ENCODE measurements around the gene BEND5. TPM values are rescaled to one million over a fixed set of nuclear protein-coding genes. Genes with fewer than 3 reads are reported as not detected.

BEND5 gene
- total and polyA plus RNA-seq, 10 of the 15 experiments (the other 5 are each of a cell fraction or from before 2014, with no cell fraction given), result 0.26 TPM; not detected in 9

DNA sequence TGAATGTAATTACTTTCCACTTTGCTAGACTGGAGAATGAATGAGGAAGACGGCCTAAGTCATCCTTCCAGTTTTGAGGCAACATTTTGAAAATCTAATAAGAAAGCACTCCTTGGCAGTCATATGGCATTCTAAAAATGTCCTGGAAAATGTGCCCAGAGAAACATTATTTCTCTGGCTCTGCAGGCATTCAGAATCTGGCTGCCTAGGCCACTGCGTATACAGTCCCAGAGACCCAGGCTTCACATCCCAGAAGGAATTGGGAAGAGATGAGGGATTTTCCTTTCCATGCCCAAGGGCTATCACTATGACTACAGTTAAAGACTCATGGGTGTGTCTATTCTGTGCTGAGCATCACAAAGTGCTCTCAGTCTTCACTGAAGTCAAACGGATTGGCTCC is 92.9 kb downstream of the BEND5 start:
- in situ Hi-C loops (cut with MboI), result no loop called here
- no peak overlapping the region for H3K27ac ChIP-seq (ENCODE audit: control insufficient read depth, insufficient read depth)
- no peak overlapping the region for H3K9ac ChIP-seq (ENCODE audit: control insufficient read depth, insufficient read depth, low read length)
- ATAC-seq (no peak), DNase-seq (ENCODE audit: low read depth, low spot score) (no peak), FAIRE-seq (no peak)
- no peaks in the 10 kb centered on the region for H3K9me3 ChIP-seq (replicated peaks; ENCODE audit: control insufficient read depth, insufficient read depth, low read length)
- TF ChIP-seq IKZF2 (IDR thresholded peaks at IDR 0.05), result no peak
- TF ChIP-seq, protein P1, sequence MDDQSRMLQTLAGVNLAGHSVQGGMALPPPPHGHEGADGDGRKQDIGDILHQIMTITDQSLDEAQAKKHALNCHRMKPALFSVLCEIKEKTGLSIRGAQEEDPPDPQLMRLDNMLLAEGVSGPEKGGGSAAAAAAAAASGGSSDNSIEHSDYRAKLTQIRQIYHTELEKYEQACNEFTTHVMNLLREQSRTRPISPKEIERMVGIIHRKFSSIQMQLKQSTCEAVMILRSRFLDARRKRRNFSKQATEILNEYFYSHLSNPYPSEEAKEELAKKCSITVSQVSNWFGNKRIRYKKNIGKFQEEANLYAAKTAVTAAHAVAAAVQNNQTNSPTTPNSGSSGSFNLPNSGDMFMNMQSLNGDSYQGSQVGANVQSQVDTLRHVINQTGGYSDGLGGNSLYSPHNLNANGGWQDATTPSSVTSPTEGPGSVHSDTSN (IDR thresholded peaks at IDR 0.05; ENCODE audit: insufficient replicate concordance, low read depth, low read length), result no peak
- no peak for TF ChIP-seq BCL11A (IDR thresholded peaks at IDR 0.05; ENCODE audit: low read depth, low read length)
- TF ChIP-seq, protein P2, sequence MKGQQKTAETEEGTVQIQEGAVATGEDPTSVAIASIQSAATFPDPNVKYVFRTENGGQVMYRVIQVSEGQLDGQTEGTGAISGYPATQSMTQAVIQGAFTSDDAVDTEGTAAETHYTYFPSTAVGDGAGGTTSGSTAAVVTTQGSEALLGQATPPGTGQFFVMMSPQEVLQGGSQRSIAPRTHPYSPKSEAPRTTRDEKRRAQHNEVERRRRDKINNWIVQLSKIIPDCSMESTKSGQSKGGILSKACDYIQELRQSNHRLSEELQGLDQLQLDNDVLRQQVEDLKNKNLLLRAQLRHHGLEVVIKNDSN (IDR thresholded peaks at IDR 0.05; ENCODE audit: borderline replicate concordance, extremely low read length, insufficient read depth, low read depth, low read length), result no peak
- TF ChIP-seq, protein P3, sequence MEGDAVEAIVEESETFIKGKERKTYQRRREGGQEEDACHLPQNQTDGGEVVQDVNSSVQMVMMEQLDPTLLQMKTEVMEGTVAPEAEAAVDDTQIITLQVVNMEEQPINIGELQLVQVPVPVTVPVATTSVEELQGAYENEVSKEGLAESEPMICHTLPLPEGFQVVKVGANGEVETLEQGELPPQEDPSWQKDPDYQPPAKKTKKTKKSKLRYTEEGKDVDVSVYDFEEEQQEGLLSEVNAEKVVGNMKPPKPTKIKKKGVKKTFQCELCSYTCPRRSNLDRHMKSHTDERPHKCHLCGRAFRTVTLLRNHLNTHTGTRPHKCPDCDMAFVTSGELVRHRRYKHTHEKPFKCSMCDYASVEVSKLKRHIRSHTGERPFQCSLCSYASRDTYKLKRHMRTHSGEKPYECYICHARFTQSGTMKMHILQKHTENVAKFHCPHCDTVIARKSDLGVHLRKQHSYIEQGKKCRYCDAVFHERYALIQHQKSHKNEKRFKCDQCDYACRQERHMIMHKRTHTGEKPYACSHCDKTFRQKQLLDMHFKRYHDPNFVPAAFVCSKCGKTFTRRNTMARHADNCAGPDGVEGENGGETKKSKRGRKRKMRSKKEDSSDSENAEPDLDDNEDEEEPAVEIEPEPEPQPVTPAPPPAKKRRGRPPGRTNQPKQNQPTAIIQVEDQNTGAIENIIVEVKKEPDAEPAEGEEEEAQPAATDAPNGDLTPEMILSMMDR (IDR thresholded peaks at IDR 0.05 in 2 of 3, conservative IDR thresholded peaks at IDR 0.05 in 1 of 3; ENCODE audit: control insufficient read depth in 2 of 3, extremely low read depth in 1 of 3, insufficient read depth in 1 of 3, low read depth in 3 of 3, low read length in 3 of 3), result no peak
- TF ChIP-seq EZH2 (IDR thresholded peaks at IDR 0.05; ENCODE audit: borderline replicate concordance, control insufficient read depth, low read depth, low read length), result no peak
- TF ChIP-seq, protein P4, sequence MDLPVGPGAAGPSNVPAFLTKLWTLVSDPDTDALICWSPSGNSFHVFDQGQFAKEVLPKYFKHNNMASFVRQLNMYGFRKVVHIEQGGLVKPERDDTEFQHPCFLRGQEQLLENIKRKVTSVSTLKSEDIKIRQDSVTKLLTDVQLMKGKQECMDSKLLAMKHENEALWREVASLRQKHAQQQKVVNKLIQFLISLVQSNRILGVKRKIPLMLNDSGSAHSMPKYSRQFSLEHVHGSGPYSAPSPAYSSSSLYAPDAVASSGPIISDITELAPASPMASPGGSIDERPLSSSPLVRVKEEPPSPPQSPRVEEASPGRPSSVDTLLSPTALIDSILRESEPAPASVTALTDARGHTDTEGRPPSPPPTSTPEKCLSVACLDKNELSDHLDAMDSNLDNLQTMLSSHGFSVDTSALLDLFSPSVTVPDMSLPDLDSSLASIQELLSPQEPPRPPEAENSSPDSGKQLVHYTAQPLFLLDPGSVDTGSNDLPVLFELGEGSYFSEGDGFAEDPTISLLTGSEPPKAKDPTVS (IDR thresholded peaks at IDR 0.05; ENCODE audit: low read depth, low read length), result no peak
- no peak for TF ChIP-seq NR2F1 (conservative IDR thresholded peaks at IDR 0.05)
- no peak for TF ChIP-seq SMARCA5 (IDR thresholded peaks at IDR 0.05)
- TF ChIP-seq MEF2B (IDR thresholded peaks at IDR 0.05; ENCODE audit: partially characterized antibody, poor library complexity, severe bottlenecking), result no peak
- TF ChIP-seq JUNB (IDR thresholded peaks at IDR 0.05), result no peak
- no peak for TF ChIP-seq ZSCAN29 (IDR thresholded peaks at IDR 0.05)
- no peak for TF ChIP-seq HDGF (IDR thresholded peaks at IDR 0.05)
- no peak for TF ChIP-seq BHLHE40 (IDR thresholded peaks at IDR 0.05; ENCODE audit: borderline replicate concordance in 1 of 2, low read depth in 2 of 2, low read length in 1 of 2)
- TF ChIP-seq POLR2A (IDR thresholded peaks at IDR 0.05; ENCODE audit: low read depth, low read length), result no peak
- TF ChIP-seq HCFC1 (IDR thresholded peaks at IDR 0.05; ENCODE audit: low read length), result no peak
- no peak for TF ChIP-seq POLR2AphosphoS5 (IDR thresholded peaks at IDR 0.05; ENCODE audit: low read length)
- no peak for TF ChIP-seq MYC (IDR thresholded peaks at IDR 0.05; ENCODE audit: insufficient read depth, insufficient read length, insufficient replicate concordance, low read length, severe bottlenecking)
- TF ChIP-seq KLF5 (IDR thresholded peaks at IDR 0.05; ENCODE audit: partially characterized antibody), result no peak
- no TSS peak for BruUV-seq (replicated peaks)
- intact Hi-C loops (cut with micrococcal nuclease; ENCODE audit: unreplicated experiment), result no loop called here
- H2AFZ ChIP-seq (ENCODE audit: control insufficient read depth, low read depth, low read length), result no peak overlapping the region
- ChIA-PET CTCF (interaction anchor here (2.7 kb wide), 1 partner anchor 13 kb away, joined by 9 read pairs; no protein-coding TSS in a partner anchor), RAD21 (ENCODE audit: unreplicated experiment) (no interaction called here), SMC1A (ENCODE audit: uncharacterized antibody, unreplicated experiment) (interaction anchor here (0.6 kb wide), 1 partner anchor 39 kb away, joined by 3 read pairs; no protein-coding TSS in a partner anchor), POLR2A (no interaction called here)
- H4K20me1 ChIP-seq (ENCODE audit: control insufficient read depth, insufficient read depth), result no peaks in the 10 kb centered on the region; the same call in 1 of the 2 replicates
- no peaks in the 10 kb centered on the region for H3K36me3 ChIP-seq (ENCODE audit: control insufficient read depth in 2 of 2, insufficient read depth in 2 of 2, low read length in 1 of 2)
- H3K4me2 ChIP-seq (ENCODE audit: control insufficient read depth, insufficient read depth), result no peak overlapping the region
- peaks cover 0 to 4% of the 10 kb centered on the region in 2 experiments; a peak in 1 of 4 replicates for H3K27me3 ChIP-seq (replicated peaks in 1 of 2; ENCODE audit: control insufficient read depth in 2 of 2, insufficient read depth in 2 of 2, low read length in 1 of 2)
- no peaks in the 10 kb centered on the region for H3K79me2 ChIP-seq (ENCODE audit: control insufficient read depth, insufficient read depth, low read length)
- H3K4me1 ChIP-seq (ENCODE audit: control insufficient read depth, insufficient read depth, low read length), result no peaks in the 10 kb centered on the region; the same call in 1 of the 2 replicates
- WGBS (ENCODE audit: insufficient coverage, insufficient replicate concordance, low lambda C conversion rate, missing lambda C conversion rate), result 24% methylated on average over 3 of the region's 3 CpGs
- H3K4me3 ChIP-seq, result no peak overlapping the region

Measured in GM12878 (cell line).